Activated CD4-positive, alpha-beta T cell treated with anti-CD3 and anti-CD28 coated beads for 1 hour (primary cell): ENCODE data around the gene ACSM2A.
"Not testable (repeated sequence)": the region's sequence is repeated elsewhere in the genome, so short reads cannot be mapped to it uniquely, and the experiment has no call there.

Experiments used
- DNase-seq: peaks from one replicate; pipeline ENCODE4 v3.0.0-alpha.2; 2020

Gene ACSM2A

GRCh38 chr16:20459227-20459626, 7.9 kb downstream of the ACSM2A start:
- DNase-seq = not testable (repeated sequence)

- not testable (repeated sequence) for DNase-seq
Measured at GRCh38 chr16:20460313-20460712, 9.0 kb downstream of the ACSM2A start.

DNA sequence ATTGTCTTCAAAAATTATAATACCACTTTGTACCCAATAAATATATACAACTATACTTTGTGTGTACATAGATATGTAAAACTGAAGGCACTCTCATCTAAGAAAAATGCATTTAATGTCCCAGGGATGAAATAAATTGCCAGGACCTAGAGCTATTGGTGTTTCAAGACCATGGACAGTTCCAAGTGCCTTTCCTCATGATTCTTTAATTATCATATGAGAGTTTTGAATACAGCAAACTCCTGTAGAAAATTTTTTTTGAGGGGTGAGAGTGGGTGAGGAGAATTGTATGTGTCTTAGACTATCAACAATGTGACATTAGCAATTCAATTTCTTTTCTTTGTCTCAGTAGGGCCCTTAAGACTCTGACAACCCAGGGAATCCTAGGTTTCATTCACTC, 17.6 kb downstream of the ACSM2A start:
- not testable (repeated sequence) for DNase-seq

- not testable (repeated sequence) for DNase-seq
Measured at GRCh38 chr16:20469930-20470329, 18.6 kb downstream of the ACSM2A start.

DNA sequence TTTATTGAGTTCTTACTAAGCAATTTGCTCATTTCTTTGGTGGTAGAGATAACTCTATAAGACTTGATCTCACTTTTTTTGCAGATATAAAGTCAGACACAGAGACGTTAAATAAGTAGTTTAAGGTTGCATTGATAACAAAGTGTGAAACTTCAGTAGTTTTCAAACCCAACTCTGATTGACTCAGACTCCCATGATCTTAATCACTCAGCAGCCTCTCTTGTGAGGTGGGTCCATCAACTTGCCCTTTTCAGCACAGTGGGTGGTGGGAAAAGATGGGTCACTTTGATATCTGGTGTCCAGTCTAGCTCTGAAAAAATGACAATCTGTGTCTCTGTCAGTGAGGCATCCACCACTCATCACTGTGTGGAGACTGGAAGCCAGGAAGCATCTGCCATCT, 19.4 kb downstream of the ACSM2A start:
- DNase-seq = not testable (repeated sequence)

GRCh38 chr16:20477188-20477744, 25.9 kb downstream of the ACSM2A start:
- not testable (repeated sequence) for DNase-seq

- not testable (repeated sequence) for DNase-seq
Measured at GRCh38 chr16:20483989-20484388, 32.7 kb downstream of the ACSM2A start.

DNA sequence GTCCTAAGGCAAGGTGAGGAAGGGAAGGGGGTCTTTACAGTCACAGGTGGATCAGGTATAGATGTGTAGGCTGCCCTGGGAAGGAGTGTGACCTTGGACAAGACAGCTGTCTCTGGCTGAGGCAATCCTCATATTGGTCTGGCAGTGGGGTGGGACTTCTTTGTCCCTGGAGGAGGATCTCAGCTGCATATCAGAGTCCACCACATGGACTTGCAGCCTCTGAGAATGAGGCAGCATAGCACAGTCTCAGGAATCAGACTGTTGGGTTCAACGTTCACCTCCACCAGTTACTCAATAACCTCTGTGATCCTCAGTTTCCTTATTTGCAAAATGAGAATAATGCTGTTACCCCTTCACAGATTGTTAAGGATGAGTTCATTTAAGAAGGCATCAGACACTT, 33.4 kb downstream of the ACSM2A start:
- no peak for DNase-seq

DNA sequence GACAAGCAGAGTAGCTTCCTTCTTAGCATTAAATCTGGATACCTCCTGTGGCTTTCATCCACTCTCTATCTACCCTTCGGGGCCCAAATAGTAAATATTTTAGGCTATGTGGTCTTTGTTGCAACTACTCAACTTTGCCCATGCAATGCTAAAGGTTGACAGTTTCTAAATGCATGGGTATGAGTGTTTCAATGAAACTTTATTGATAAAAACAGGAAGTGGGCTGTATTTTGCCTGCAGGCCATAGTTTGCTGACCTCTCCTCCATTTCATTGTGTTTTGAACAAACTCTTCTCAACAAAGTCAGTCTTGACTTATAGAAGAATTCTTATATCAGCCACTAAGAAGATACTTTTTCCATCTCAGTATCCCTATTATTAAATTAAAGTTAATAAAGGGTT, 34.1 kb downstream of the ACSM2A start:
- DNase-seq = no peak

- DNase-seq = not testable (repeated sequence)
Measured at GRCh38 chr16:20490994-20491393, 39.7 kb downstream of the ACSM2A start.

GRCh38 chr16:20491448-20491847, 40.1 kb downstream of the ACSM2A start:
- DNase-seq = not testable (repeated sequence)

GRCh38 chr16:20504418-20504817, 53.1 kb downstream of the ACSM2A start:
- DNase-seq = no peak

- no peak for DNase-seq
Measured at GRCh38 chr16:20507280-20507679, 56.0 kb downstream of the ACSM2A start.

GRCh38 chr16:20510323-20510722, 59.0 kb downstream of the ACSM2A start:
- no peak for DNase-seq

- no peak for DNase-seq
Measured at GRCh38 chr16:20515688-20516090, 64.4 kb downstream of the ACSM2A start.

DNA sequence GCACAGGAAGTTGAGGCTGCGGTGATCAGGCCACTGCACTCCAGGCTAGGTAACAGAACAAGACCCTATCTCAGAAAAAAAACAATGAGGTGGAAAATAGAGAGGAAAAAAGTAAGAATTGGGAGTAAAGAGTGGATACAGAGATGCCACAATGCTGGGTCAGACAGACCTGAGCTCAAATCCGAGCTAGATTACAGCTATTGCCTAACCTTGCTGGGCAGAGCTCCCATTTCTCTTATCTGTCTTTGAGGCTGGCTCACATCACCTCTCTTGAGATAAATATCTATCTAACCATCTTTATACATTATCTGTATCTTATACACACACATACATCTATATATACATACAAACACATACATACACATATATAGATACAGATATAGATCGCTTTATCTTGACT, 65.8 kb downstream of the ACSM2A start:
- no peak for DNase-seq

- no peak for DNase-seq
Measured at GRCh38 chr16:20519231-20519630, 67.9 kb downstream of the ACSM2A start.

GRCh38 chr16:20520103-20520502, 68.8 kb downstream of the ACSM2A start:
- DNase-seq = no peak

- not testable (repeated sequence) for DNase-seq
Measured at GRCh38 chr16:20531795-20532194, 80.5 kb downstream of the ACSM2A start.

DNA sequence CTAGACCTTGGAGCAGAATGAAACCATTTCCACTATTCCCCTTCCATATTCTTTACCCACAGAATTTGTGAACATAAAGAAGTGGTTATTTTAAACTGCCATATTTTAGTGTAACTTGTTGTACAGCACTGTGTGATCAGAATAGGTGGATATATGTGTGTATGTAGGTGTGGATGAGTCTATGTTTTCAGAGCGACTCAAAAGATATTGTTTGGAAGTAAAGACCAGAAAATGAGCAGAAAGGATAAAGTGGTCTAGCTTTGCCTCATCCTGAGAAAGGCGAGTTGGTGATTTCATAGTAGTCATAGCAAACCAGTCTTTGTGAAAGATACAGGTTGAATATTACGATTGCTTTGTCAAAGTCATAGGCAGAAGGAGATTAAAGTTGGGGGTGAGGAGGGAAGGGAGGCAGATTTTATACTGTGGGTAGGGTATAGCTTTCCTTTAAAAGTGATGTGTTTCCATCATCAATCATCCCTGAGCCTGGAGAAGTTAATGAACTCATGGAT, 81.0 kb downstream of the ACSM2A start:
- DNase-seq = not testable (repeated sequence)

DNA sequence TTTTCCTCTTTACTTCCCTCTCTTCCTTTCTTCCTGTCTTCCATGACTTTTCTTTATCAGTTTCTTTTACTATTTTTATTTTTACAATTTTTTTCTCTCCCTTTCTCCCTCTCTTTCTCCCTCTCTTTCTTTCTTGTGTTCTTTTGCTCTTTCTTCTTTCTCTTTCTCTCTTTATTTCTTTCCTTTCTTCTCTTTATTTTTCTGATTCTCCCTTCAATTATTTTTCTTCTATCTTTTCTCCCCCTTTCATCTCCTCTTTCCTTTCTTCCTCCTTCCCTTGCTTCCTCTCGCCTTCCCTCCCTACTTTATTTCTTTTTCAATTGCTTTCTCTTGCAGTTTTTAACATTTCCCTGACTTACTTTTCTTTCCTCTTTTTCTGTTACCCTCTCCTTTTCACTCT, 85.3 kb downstream of the ACSM2A start:
- DNase-seq = not testable (repeated sequence)
